Measurements from ENCODE around the gene IGF1. TPM values are rescaled to one million over a fixed set of nuclear protein-coding genes. Genes with fewer than 3 reads are reported as not detected.
A peak's percentile ranks its signal among the peaks of the same experiment; 100 is the strongest.

The IGF1 gene
- total RNA-seq, 2 donors from 2014 or later: 15.8 to 44.8 TPM

GRCh38 chr12:102462386-102462785 lies 18.0 kb downstream of the IGF1 start:
- WGBS, 2 donors: 90 to 93% methylated on average over 1 of the region's 1 CpG

GRCh38 chr12:102461501-102461900 lies 18.9 kb downstream of the IGF1 start:
- WGBS, 2 donors: 56 to 58% methylated on average over 1 of the region's 1 CpG
- TF ChIP-seq POLR2A (IDR thresholded peaks at IDR 0.05): no peak
- ATAC-seq: no peak

More at GRCh38 chr12:102462386-102462785, 18.0 kb downstream of the IGF1 start:
- DNase-seq: no peak
- peaks cover 10% of the 10 kb centered on the region for H3K4me1 ChIP-seq
- intact Hi-C loops (cut with DNase I): no loop called here
- H3K36me3 ChIP-seq (replicated peaks in 1 of 2; ENCODE audit: insufficient read depth in 1 of 2, low read depth in 2 of 2): no peaks in the 10 kb centered on the region
- TF ChIP-seq CTCF (IDR thresholded peaks at IDR 0.05): no peak
- TF ChIP-seq POLR2A (IDR thresholded peaks at IDR 0.05): no peak
- H3K27ac ChIP-seq: no peak overlapping the region
- H3K9me3 ChIP-seq: no peaks in the 10 kb centered on the region
- H3K4me3 ChIP-seq: no peak overlapping the region
- no peaks in the 10 kb centered on the region for H3K27me3 ChIP-seq
- ATAC-seq: no peak

GRCh38 chr12:102459314-102459713 lies 21.0 kb downstream of the IGF1 start:
- TF ChIP-seq CTCF (IDR thresholded peaks at IDR 0.05): no peak
- TF ChIP-seq POLR2A (IDR thresholded peaks at IDR 0.05): no peak
- H3K4me1 ChIP-seq: peaks cover 17% of the 10 kb centered on the region
- no peaks in the 10 kb centered on the region for H3K36me3 ChIP-seq (replicated peaks in 1 of 2; ENCODE audit: insufficient read depth in 1 of 2, low read depth in 2 of 2)
- intact Hi-C loops (cut with DNase I): no loop called here
- H3K4me3 ChIP-seq: no peak overlapping the region
- no peaks in the 10 kb centered on the region for H3K27me3 ChIP-seq
- no peaks in the 10 kb centered on the region for H3K9me3 ChIP-seq
- H3K27ac ChIP-seq: no peak overlapping the region
- ATAC-seq (no peak), DNase-seq (no peak)
- WGBS, 2 donors: 84 to 85% methylated on average over 5 of the region's 5 CpGs

More at GRCh38 chr12:102461501-102461900, 18.9 kb downstream of the IGF1 start:
- no peak overlapping the region for H3K27ac ChIP-seq
- intact Hi-C loops (cut with DNase I): no loop called here
- DNase-seq: no peak
- no peaks in the 10 kb centered on the region for H3K27me3 ChIP-seq
- H3K4me3 ChIP-seq: no peak overlapping the region
- no peaks in the 10 kb centered on the region for H3K9me3 ChIP-seq
- H3K4me1 ChIP-seq: peaks cover 10% of the 10 kb centered on the region
- H3K36me3 ChIP-seq (replicated peaks in 1 of 2; ENCODE audit: insufficient read depth in 1 of 2, low read depth in 2 of 2): no peaks in the 10 kb centered on the region

- intact Hi-C loops (cut with DNase I): no loop called here
- TF ChIP-seq POLR2A (IDR thresholded peaks at IDR 0.05): no peak
- TF ChIP-seq CTCF (IDR thresholded peaks at IDR 0.05): no peak
- Histone ChIP-seq H3K27me3 (no peaks in the 10 kb centered on the region), H3K27ac (no peak overlapping the region), H3K4me3 (no peak overlapping the region), H3K9me3 (no peaks in the 10 kb centered on the region), H3K36me3 (replicated peaks in 1 of 2; ENCODE audit: insufficient read depth in 1 of 2, low read depth in 2 of 2) (no peaks in the 10 kb centered on the region), H3K4me1 (peaks cover 7% of the 10 kb centered on the region)
- peak in 2 of 4 donors; percentile 46 for DNase-seq
- ATAC-seq: peak; percentile 75
- 80 to 87% methylated on average over 4 of the region's 4 CpGs for WGBS, 2 donors
Observed at GRCh38 chr12:102454808-102455760, 25.3 kb downstream of the IGF1 start.

GRCh38 chr12:102454330-102454729 lies 26.0 kb downstream of the IGF1 start:
- WGBS, 2 donors: 56 to 73% methylated on average over 2 of the region's 2 CpGs
- no peak for ATAC-seq
- intact Hi-C loops (cut with DNase I): no loop called here

More at GRCh38 chr12:102454330-102454729, 26.0 kb downstream of the IGF1 start:
- H3K27ac ChIP-seq: no peak overlapping the region
- H3K27me3 ChIP-seq: no peaks in the 10 kb centered on the region
- DNase-seq: no peak
- H3K9me3 ChIP-seq: no peaks in the 10 kb centered on the region
- TF ChIP-seq CTCF (IDR thresholded peaks at IDR 0.05) (no peak), POLR2A (IDR thresholded peaks at IDR 0.05) (no peak)
- no peak overlapping the region for H3K4me3 ChIP-seq
- H3K36me3 ChIP-seq (replicated peaks in 1 of 2; ENCODE audit: insufficient read depth in 1 of 2, low read depth in 2 of 2): no peaks in the 10 kb centered on the region
- peaks cover 7% of the 10 kb centered on the region for H3K4me1 ChIP-seq
